DND-41 (cell line): Measurements from ENCODE around the gene PBX4.

Source experiments
- ATAC-seq: fragments of 200-7000 bp; cut with Tn5 transposase; 3 replicates; pipeline ENCODE4 v1.9.1; 2021; ENCODE audit warnings: low read depth; ENCODE audit not compliant: insufficient read depth
- DNase-seq: peaks from one replicate; pipeline ENCODE4 v3.0.0-alpha.2; 2020
- H2AFZ ChIP-seq: 2 replicates; pipeline ENCODE4 v1.6.0; 2012; ENCODE audit warnings: low read depth, low read length
- H3K27ac ChIP-seq: 2 replicates; pipeline ENCODE4 v1.5.1; 2012; ENCODE audit warnings: low read length, inconsistent platforms
- H3K27me3 ChIP-seq: fragments of 200-600 bp; sonication (generic); 2 replicates; pipeline ENCODE4 v1.6.0; 2012; ENCODE audit warnings: low read length, mild to moderate bottlenecking, inconsistent platforms; ENCODE audit not compliant: insufficient read depth, poor library complexity
- H3K36me3 ChIP-seq: 2 replicates; pipeline ENCODE4 v1.5.1; 2012; ENCODE audit warnings: low read length, inconsistent platforms; ENCODE audit not compliant: insufficient read depth
- H3K4me1 ChIP-seq: 2 replicates; pipeline ENCODE4 v1.5.1; 2012; ENCODE audit warnings: mild to moderate bottlenecking, low read length; ENCODE audit not compliant: insufficient read depth
- H3K4me2 ChIP-seq: 2 replicates; pipeline ENCODE4 v1.6.0; 2012; ENCODE audit warnings: mild to moderate bottlenecking, moderate library complexity, low read length, inconsistent platforms; ENCODE audit not compliant: insufficient read depth
- H3K4me3 ChIP-seq, 2 experiments: fragments of 200-600 bp in 1 of 2; shearing (Covaris generic) in 1 of 2; 2 replicates each; pipeline ENCODE4 v1.5.1; 2012 to 2016; ENCODE audit warnings: inconsistent platforms in 2 of 2, low read length in 2 of 2, mild to moderate bottlenecking in 2 of 2, low read depth in 1 of 2, moderate library complexity in 1 of 2
- H3K79me2 ChIP-seq: 2 replicates; pipeline ENCODE4 v1.6.0; 2012; ENCODE audit warnings: low read length, inconsistent platforms; ENCODE audit not compliant: insufficient read depth
- H3K9ac ChIP-seq: 2 replicates; pipeline ENCODE4 v1.6.0; 2012; ENCODE audit warnings: low read depth, mild to moderate bottlenecking, inconsistent platforms, low read length, moderate library complexity
- H3K9me3 ChIP-seq: 2 replicates; pipeline ENCODE4 v1.5.1; 2012; ENCODE audit warnings: low read length, moderate library complexity, mild to moderate bottlenecking, inconsistent platforms; ENCODE audit not compliant: insufficient read depth, severe bottlenecking
- H4K20me1 ChIP-seq: 2 replicates; pipeline ENCODE4 v1.6.0; 2012; ENCODE audit warnings: low read length; ENCODE audit not compliant: insufficient read depth
- EZH2 ChIP-seq: IDR thresholded peaks from 3 replicates; pipeline ENCODE4 v1.6.1; 2012; ENCODE audit warnings: borderline replicate concordance, low read depth, mild to moderate bottlenecking, moderate library complexity, low read length, inconsistent platforms; ENCODE audit not compliant: severe bottlenecking
- TF ChIP-seq, protein P1 (sequence below): IDR thresholded peaks from 2 replicates; pipeline ENCODE4 v1.5.1; 2012; ENCODE audit warnings: borderline replicate concordance, low read length, moderate library complexity, mild to moderate bottlenecking; ENCODE audit not compliant: poor library complexity, severe bottlenecking; ENCODE audit errors: extremely low read depth

PBX4 gene

DNA sequence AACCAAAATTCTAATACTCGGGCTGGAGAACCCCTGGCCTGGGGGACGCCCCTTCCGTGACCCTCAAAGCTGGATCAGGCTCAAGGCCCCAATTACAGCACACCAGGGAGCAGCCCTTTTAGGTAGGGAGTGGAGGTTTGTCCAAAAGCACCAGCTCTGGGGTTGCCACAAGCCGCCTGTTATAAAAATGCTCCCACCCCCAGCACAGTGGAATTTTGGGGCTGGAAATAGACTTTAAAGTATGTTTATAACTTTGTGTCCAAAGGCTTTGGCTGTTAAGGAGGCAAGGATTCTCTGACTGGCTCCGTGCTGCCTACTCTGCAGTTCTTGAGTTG is 25.5 kb upstream of the PBX4 start:
- peaks cover 22% of the 10 kb centered on the region for H3K4me1 ChIP-seq
- no peak for TF ChIP-seq EZH2
- TF ChIP-seq, protein P1, sequence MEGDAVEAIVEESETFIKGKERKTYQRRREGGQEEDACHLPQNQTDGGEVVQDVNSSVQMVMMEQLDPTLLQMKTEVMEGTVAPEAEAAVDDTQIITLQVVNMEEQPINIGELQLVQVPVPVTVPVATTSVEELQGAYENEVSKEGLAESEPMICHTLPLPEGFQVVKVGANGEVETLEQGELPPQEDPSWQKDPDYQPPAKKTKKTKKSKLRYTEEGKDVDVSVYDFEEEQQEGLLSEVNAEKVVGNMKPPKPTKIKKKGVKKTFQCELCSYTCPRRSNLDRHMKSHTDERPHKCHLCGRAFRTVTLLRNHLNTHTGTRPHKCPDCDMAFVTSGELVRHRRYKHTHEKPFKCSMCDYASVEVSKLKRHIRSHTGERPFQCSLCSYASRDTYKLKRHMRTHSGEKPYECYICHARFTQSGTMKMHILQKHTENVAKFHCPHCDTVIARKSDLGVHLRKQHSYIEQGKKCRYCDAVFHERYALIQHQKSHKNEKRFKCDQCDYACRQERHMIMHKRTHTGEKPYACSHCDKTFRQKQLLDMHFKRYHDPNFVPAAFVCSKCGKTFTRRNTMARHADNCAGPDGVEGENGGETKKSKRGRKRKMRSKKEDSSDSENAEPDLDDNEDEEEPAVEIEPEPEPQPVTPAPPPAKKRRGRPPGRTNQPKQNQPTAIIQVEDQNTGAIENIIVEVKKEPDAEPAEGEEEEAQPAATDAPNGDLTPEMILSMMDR, result no peak
- H3K9me3 ChIP-seq, result no peaks in the 10 kb centered on the region
- peak overlapping the region; percentile 93 to 98; a peak in 3 of 4 replicates for H3K4me3 ChIP-seq
- H3K9ac ChIP-seq, result peak overlapping the region; percentile 95
- H3K27ac ChIP-seq, result peak overlapping the region; percentile 95
- H2AFZ ChIP-seq, result no peak overlapping the region; the same call in 1 of the 2 replicates
- no peak for DNase-seq
- peak overlapping the region; percentile 98 for H3K4me2 ChIP-seq
- H3K79me2 ChIP-seq, result peaks cover 18% of the 10 kb centered on the region
- no peaks in the 10 kb centered on the region for H3K27me3 ChIP-seq
- H4K20me1 ChIP-seq, result peaks cover 10% of the 10 kb centered on the region; the same call in 1 of the 2 replicates
- H3K36me3 ChIP-seq, result peaks cover 53% of the 10 kb centered on the region
- no peak for ATAC-seq

GRCh38 chr19:19643158-19644053 is 24.9 kb upstream of the PBX4 start, which contains the start of gene GMIP:
TSS of gene GMIP (minus strand) at chr19:19643657. CDS start at chr19:19643529, 128 bp downstream.
- TF ChIP-seq EZH2, result no peak
- TF ChIP-seq, protein P1, result peak; percentile 90
- Histone ChIP-seq H3K27ac (peak within 1 kb of the TSS; percentile 95), H3K4me1 (peaks cover 22% of the 10 kb centered on the region), H3K9me3 (no peaks in the 10 kb centered on the region), H3K4me3 (peak within 1 kb of the TSS; percentile 93 to 98; a peak in 3 of 4 replicates), H3K9ac (peak within 1 kb of the TSS; percentile 95), H3K4me2 (peak within 1 kb of the TSS; percentile 98), H3K79me2 (peaks cover 18% of the 10 kb centered on the region), H3K36me3 (peaks cover 52% of the 10 kb centered on the region), H2AFZ (peak within 1 kb of the TSS; percentile 86), H3K27me3 (no peaks in the 10 kb centered on the region), H4K20me1 (peaks cover 10% of the 10 kb centered on the region; the same call in 1 of the 2 replicates)
- ATAC-seq, result peak; percentile 82
- DNase-seq, result peak; percentile 87

DNA sequence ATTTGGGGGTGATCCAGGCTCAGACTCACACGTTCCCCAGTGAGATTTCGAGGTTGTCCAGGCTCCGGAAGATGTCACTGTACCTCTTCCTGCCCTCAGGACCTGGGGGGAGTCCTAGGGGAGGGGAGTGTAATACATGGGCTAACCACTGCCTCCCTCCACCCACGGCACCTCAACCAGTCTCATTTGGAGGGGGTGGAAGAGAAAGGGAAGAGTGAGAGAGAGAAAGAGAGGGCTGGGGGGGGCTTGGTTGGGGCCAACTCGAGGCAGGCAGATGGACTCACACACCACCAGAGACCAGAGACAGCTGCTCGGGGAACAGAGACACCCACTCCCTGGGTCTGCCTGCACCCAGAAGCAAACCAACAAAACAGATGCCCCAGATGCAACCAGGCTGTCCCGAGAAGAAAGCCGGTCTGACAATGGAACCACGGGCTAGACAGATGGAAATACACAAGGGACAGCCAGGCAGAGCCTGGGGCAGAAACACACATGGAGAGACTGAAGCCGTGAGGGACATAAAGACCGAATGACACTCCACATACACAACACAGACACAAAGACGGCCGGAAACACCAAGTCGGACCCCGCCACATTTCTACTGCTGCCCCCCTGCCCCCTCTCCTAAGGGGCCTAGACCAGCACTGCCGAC is 24.1 kb upstream of the PBX4 start:
- peak overlapping the region; percentile 95 for H3K27ac ChIP-seq
- no peak for TF ChIP-seq EZH2
- TF ChIP-seq, protein P1, result no peak
- H3K4me3 ChIP-seq, result peak overlapping the region; percentile 93 to 98; a peak in 3 of 4 replicates
- peak overlapping the region; percentile 86 for H2AFZ ChIP-seq
- H3K36me3 ChIP-seq, result peaks cover 52% of the 10 kb centered on the region
- DNase-seq (peak; percentile 48), ATAC-seq (peak; percentile 23)
- H3K9me3 ChIP-seq, result no peaks in the 10 kb centered on the region
- peak overlapping the region; percentile 98 for H3K4me2 ChIP-seq
- peaks cover 22% of the 10 kb centered on the region for H3K4me1 ChIP-seq
- no peaks in the 10 kb centered on the region for H3K27me3 ChIP-seq
- H3K79me2 ChIP-seq, result peaks cover 18% of the 10 kb centered on the region
- H4K20me1 ChIP-seq, result peaks cover 10% of the 10 kb centered on the region; the same call in 1 of the 2 replicates
- H3K9ac ChIP-seq, result peak overlapping the region; percentile 95
